ENCODE data around the gene PARM1. TPM values are rescaled to one million over a fixed set of nuclear protein-coding genes. Genes with fewer than 3 reads are reported as not detected.

The PARM1 gene
- total and polyA plus RNA-seq, 2 experiments from 2014 or later, result 4.9 to 10.4 TPM

- TF ChIP-seq REST (IDR thresholded peaks at IDR 0.05; ENCODE audit: unreplicated experiment), result no peak
- TF ChIP-seq ZNF114 (CRISPR knock-in tag; IDR thresholded peaks at IDR 0.05), result no peak
- TF ChIP-seq ZNF331 (CRISPR knock-in tag; IDR thresholded peaks at IDR 0.05; ENCODE audit: low read depth), result no peak
- no peak for TF ChIP-seq EZH2phosphoT487 (IDR thresholded peaks at IDR 0.05; ENCODE audit: unreplicated experiment)
- no peak for TF ChIP-seq POLR2AphosphoS5 (IDR thresholded peaks at IDR 0.05; ENCODE audit: low read depth)
- TF ChIP-seq EZH2 (IDR thresholded peaks at IDR 0.05; ENCODE audit: low read depth, unreplicated experiment), result no peak
- no peak for TF ChIP-seq ZNF462 (CRISPR knock-in tag; IDR thresholded peaks at IDR 0.05)
Observed at GRCh38 chr4:75005727-75006126, 72.8 kb downstream of the PARM1 start (continued).
